ENCODE results near the gene COQ5. TPM values are rescaled to one million over a fixed set of nuclear protein-coding genes. Genes with fewer than 3 reads are reported as not detected.

COQ5 gene
- total and polyA plus RNA-seq, 2 experiments from 2014 or later, result 30.7 to 32.6 TPM

DNA sequence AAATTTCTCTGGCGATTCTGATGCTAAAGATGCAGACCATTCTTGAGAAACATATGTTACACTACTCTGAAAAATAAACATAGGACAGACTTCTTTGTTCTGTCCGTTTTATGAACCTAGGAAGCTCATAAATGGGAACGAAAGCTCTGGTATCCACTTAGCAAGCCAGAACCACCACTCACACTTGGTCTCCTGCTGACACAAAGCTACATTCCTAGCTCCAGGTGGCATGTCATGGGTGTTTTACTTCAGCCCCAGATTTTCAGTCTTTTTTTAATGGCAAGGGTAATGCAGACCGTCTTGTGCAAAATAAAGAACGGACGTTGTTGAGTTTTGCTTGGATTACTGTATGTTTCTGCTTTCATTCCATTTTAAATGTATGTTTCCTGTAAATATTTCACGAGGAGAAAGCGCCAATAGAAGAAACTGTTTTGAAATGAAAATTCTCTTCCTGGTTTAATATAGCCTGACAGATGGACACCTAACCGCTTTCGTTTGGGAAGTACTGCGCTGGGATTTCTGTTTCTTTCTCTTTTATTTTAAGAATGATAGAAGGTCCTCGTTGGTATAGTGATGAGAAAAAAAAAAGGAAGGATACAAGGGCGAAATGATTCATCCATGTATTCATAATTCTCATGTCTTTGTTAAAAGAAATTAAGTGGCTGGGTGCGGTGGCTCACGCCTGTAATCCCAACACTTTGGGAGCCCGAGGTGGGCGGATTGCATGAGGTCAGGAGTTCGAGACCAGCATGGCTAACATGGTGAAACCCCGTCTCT lies 871 bp upstream of the COQ5 start:
- Histone ChIP-seq H3K9me2 (ENCODE audit: insufficient read depth) (no peaks in the 10 kb centered on the region), H3K4me2 (peak overlapping the region; percentile 79), H3K27me3 (ENCODE audit: insufficient read depth) (no peaks in the 10 kb centered on the region), H2AFZ (peak overlapping the region; percentile 9; the same call in 1 of the 2 replicates), H3F3A (replicated peaks; ENCODE audit: low read depth) (no peaks in the 10 kb centered on the region), H3K4me3 (peak overlapping the region; percentile 85), H3K36me3 (ENCODE audit: insufficient read depth) (no peaks in the 10 kb centered on the region), H3K4me1 (ENCODE audit: insufficient read depth) (peaks cover 8% of the 10 kb centered on the region; the same call in 1 of the 2 replicates), H4K20me1 (replicated peaks; ENCODE audit: insufficient read depth) (0 out of 2 replicates have a peak, but pooled peaks cover 4% of the 10 kb centered on the region), H3K27ac (ENCODE audit: low read depth) (peak overlapping the region; percentile 92), H3K79me2 (replicated peaks; ENCODE audit: insufficient read depth) (peaks cover 9% of the 10 kb centered on the region)
- Mint-ChIP-seq H3K27ac (peak overlapping the region; percentile 99), H3K36me3 (ENCODE audit: low read depth) (no peaks in the 10 kb centered on the region; the same call in 2 of the 3 replicates), H3K4me3 (peak overlapping the region; percentile 98), H3K9me3 (no peaks in the 10 kb centered on the region), H3K4me1 (peaks cover 8% of the 10 kb centered on the region; the same call in 2 of the 3 replicates), H3K27me3 (ENCODE audit: insufficient read depth, low read depth, poor library complexity) (peaks cover 6% of the 10 kb centered on the region)
- ATAC-seq (peak; percentile 45), DNase-seq (ENCODE audit: low spot score) (peak; percentile 65)
- TF ChIP-seq ZNF114 (CRISPR knock-in tag; IDR thresholded peaks at IDR 0.05) (no peak), STAT1 (IDR thresholded peaks at IDR 0.05; ENCODE audit: unreplicated experiment) (no peak), ZNF331 (CRISPR knock-in tag; IDR thresholded peaks at IDR 0.05; ENCODE audit: low read depth) (no peak), NANOG (IDR thresholded peaks at IDR 0.05; ENCODE audit: borderline replicate concordance) (no peak), EZH2 (IDR thresholded peaks at IDR 0.05; ENCODE audit: low read depth, unreplicated experiment) (no peak), CREB1 (CRISPR knock-in tag; IDR thresholded peaks at IDR 0.05; ENCODE audit: low read depth) (no peak), POLR2AphosphoS5 (IDR thresholded peaks at IDR 0.05; ENCODE audit: low read depth) (no peak), REST (IDR thresholded peaks at IDR 0.05; ENCODE audit: unreplicated experiment) (no peak), ZNF462 (CRISPR knock-in tag; IDR thresholded peaks at IDR 0.05) (no peak), JUNB (IDR thresholded peaks at IDR 0.05; ENCODE audit: unreplicated experiment) (no peak), EZH2phosphoT487 (IDR thresholded peaks at IDR 0.05; ENCODE audit: unreplicated experiment) (no peak)
- TF ChIP-seq, protein P1, sequence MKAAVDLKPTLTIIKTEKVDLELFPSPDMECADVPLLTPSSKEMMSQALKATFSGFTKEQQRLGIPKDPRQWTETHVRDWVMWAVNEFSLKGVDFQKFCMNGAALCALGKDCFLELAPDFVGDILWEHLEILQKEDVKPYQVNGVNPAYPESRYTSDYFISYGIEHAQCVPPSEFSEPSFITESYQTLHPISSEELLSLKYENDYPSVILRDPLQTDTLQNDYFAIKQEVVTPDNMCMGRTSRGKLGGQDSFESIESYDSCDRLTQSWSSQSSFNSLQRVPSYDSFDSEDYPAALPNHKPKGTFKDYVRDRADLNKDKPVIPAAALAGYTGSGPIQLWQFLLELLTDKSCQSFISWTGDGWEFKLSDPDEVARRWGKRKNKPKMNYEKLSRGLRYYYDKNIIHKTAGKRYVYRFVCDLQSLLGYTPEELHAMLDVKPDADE (IDR thresholded peaks at IDR 0.05), result no peak
- TF ChIP-seq, protein P2, sequence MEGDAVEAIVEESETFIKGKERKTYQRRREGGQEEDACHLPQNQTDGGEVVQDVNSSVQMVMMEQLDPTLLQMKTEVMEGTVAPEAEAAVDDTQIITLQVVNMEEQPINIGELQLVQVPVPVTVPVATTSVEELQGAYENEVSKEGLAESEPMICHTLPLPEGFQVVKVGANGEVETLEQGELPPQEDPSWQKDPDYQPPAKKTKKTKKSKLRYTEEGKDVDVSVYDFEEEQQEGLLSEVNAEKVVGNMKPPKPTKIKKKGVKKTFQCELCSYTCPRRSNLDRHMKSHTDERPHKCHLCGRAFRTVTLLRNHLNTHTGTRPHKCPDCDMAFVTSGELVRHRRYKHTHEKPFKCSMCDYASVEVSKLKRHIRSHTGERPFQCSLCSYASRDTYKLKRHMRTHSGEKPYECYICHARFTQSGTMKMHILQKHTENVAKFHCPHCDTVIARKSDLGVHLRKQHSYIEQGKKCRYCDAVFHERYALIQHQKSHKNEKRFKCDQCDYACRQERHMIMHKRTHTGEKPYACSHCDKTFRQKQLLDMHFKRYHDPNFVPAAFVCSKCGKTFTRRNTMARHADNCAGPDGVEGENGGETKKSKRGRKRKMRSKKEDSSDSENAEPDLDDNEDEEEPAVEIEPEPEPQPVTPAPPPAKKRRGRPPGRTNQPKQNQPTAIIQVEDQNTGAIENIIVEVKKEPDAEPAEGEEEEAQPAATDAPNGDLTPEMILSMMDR (conservative IDR thresholded peaks at IDR 0.05; ENCODE audit: low read depth in 2 of 2), result no peak

Data from GM23338 (cell line).